Stomach (tissue), 4 donors: ENCODE results near the gene AAR2.

Experiments used
- CTCF ChIP-seq, 7 experiments: fragments of 450-650 bp in 4 of 7; fragments of 200-600 bp in 3 of 7; sonication (generic) in 3 of 7; IDR thresholded peaks; one replicate each; pipeline ENCODE4 v1.5.1; 2016 to 2019; ENCODE audit warnings: antibody characterized with exemption in 7 of 7, control low read depth in 2 of 7, mild to moderate bottlenecking in 1 of 7
- EP300 ChIP-seq: sonication (generic); formaldehyde crosslinking; IDR thresholded peaks from one replicate; pipeline ENCODE4 v1.6.1; 2017; ENCODE audit warnings: antibody characterized with exemption
- POLR2A ChIP-seq, 4 donors: fragments of 450-650 bp; IDR thresholded peaks; one replicate each; pipeline ENCODE4 v1.6.1; 2016; ENCODE audit warnings: antibody characterized with exemption in 4 of 4, control low read depth in 2 of 4, mild to moderate bottlenecking in 1 of 4, moderate library complexity in 1 of 4
- POLR2AphosphoS5 ChIP-seq, 3 donors: sonication (generic); formaldehyde crosslinking; IDR thresholded peaks; one replicate each; pipeline ENCODE4 v1.6.1; 2016; ENCODE audit warnings: antibody characterized with exemption in 3 of 3

GRCh38 chr20:36272547-36273220 is 36.4 kb downstream of the AAR2 start:
- TF ChIP-seq POLR2AphosphoS5 (IDR thresholded peaks at IDR 0.05) (no peak), CTCF (IDR thresholded peaks at IDR 0.05) (no peak), POLR2A (IDR thresholded peaks at IDR 0.05) (no peak), EP300 (no peak)
